HepG2 (cell line): Measurements from ENCODE around the gene CCDC154. TPM values are rescaled to one million over a fixed set of nuclear protein-coding genes. Genes with fewer than 3 reads are reported as not detected.

Experiments used
- ATAC-seq: fragments of 200-7000 bp; cut with Tn5 transposase; 3 replicates; pipeline ENCODE4 v1.9.1; 2020; ENCODE audit warnings: mild to moderate bottlenecking, moderate library complexity
- BruUV-seq: library from RNA; stranded (reverse); fragments of 400-500 nt; replicated peaks from 2 replicates; lab custom pipeline; 2021; lab: Mats Ljungman, UMichigan
- CTCF ChIA-PET: fragments of 300-600 bp; formaldehyde crosslinking; extraction: SDS; loops from one replicate; lab custom pipeline; 2021; ENCODE audit warnings: low total read pairs, inconsistent platforms, low intra/inter-chr PET ratio; lab: Yijun Ruan, JAX
- POLR2A ChIA-PET: fragments of 350-600 bp; sonication (Branson Sonifier 250); formaldehyde crosslinking; loops from one replicate; lab custom pipeline; 2020; ENCODE audit warnings: antibody characterized with exemption, inconsistent platforms; lab: Yijun Ruan, JAX
- DNase-seq: peaks from one replicate; pipeline ENCODE4 v3.0.0-alpha.2; 2015; ENCODE audit warnings: low spot score
- FAIRE-seq: peaks from 3 replicates; lab custom pipeline; 2011; peaks lifted over from hg19 to GRCh38; lab: Jason Lieb, UNC
- H2AFZ ChIP-seq: one replicate; pipeline ENCODE4 v1.6.1; 2011; ENCODE audit warnings: low read length, inconsistent platforms
- H3K27ac ChIP-seq: fragments of 300-600 bp; 3 replicates; pipeline ENCODE4 v1.8.0; 2011; ENCODE audit warnings: mixed run types, mild to moderate bottlenecking, mixed read lengths, low read length, inconsistent platforms; ENCODE audit not compliant: insufficient read depth; ENCODE audit errors: extremely low read length
- H3K27me3 ChIP-seq, 2 experiments: fragments of 200-600 bp in 1 of 2; 2 replicates in 1 of 2; 3 replicates in 1 of 2; pipeline versions ENCODE4 v1.6.0 to v1.8.0; 2011; ENCODE audit warnings: low read length in 2 of 2, mild to moderate bottlenecking in 2 of 2, moderate library complexity in 2 of 2, inconsistent platforms in 1 of 2; ENCODE audit not compliant: insufficient read depth in 2 of 2, control insufficient read depth in 1 of 2
- H3K36me3 ChIP-seq, 2 experiments: fragments of 200-600 bp in 1 of 2; replicated peaks in 1 of 2; 2 replicates in 1 of 2; 3 replicates in 1 of 2; pipeline versions ENCODE4 v1.5.1 to v1.8.0; 2011; ENCODE audit warnings: low read length in 2 of 2, inconsistent platforms in 1 of 2; ENCODE audit not compliant: insufficient read depth in 2 of 2, control insufficient read depth in 1 of 2
- H3K4me1 ChIP-seq: 2 replicates; pipeline ENCODE4 v1.5.1; 2012; ENCODE audit warnings: low read length, inconsistent platforms; ENCODE audit not compliant: insufficient read depth
- H3K4me2 ChIP-seq: 2 replicates; pipeline ENCODE4 v1.6.0; 2011; ENCODE audit warnings: low read depth, low read length, inconsistent platforms
- H3K4me3 ChIP-seq, 3 experiments: fragments of 200-600 bp in 1 of 3; sonication (generic), shearing (Covaris generic) in 1 of 3; replicated peaks in 1 of 3; 2 replicates each; pipeline ENCODE4 v1.5.1; 2011 to 2016; ENCODE audit warnings: low read length in 3 of 3, inconsistent platforms in 2 of 3, low read depth in 2 of 3, mild to moderate bottlenecking in 2 of 3, control low read depth in 1 of 3, mixed read lengths in 1 of 3; ENCODE audit not compliant: insufficient read depth in 1 of 3
- H3K79me2 ChIP-seq: one replicate; pipeline ENCODE4 v1.6.1; 2011; ENCODE audit warnings: low read length, inconsistent platforms; ENCODE audit not compliant: insufficient read depth
- H3K9ac ChIP-seq: 2 replicates; pipeline ENCODE4 v1.6.0; 2011; ENCODE audit warnings: mild to moderate bottlenecking, low read depth, low read length, inconsistent platforms; ENCODE audit not compliant: insufficient read depth
- H3K9me3 ChIP-seq: 2 replicates; pipeline ENCODE4 v1.5.1; 2012; ENCODE audit warnings: mild to moderate bottlenecking, low read length
- H4K20me1 ChIP-seq: 2 replicates; pipeline ENCODE4 v1.6.0; 2011; ENCODE audit warnings: inconsistent platforms, mild to moderate bottlenecking, low read length, moderate library complexity; ENCODE audit not compliant: insufficient read depth
- AGO2 ChIP-seq: fragments of 200-400 bp; formaldehyde crosslinking; optimal IDR thresholded peaks from 2 replicates; pipeline ENCODE3; 2017; ENCODE audit warnings: mild to moderate bottlenecking, low read depth, low read length, moderate library complexity
- SMAD1 ChIP-seq: sonication (generic); formaldehyde crosslinking; IDR thresholded peaks from 2 replicates; pipeline ENCODE4 v1.4.0; 2020; ENCODE audit warnings: missing genetic modification reagents, low read depth, mild to moderate bottlenecking, borderline replicate concordance
- TEAD3 ChIP-seq: optimal IDR thresholded peaks from 2 replicates; pipeline ENCODE3; 2016; ENCODE audit warnings: borderline replicate concordance
- ZC3H13 ChIP-seq: sonication (generic); formaldehyde crosslinking; IDR thresholded peaks from 2 replicates; pipeline ENCODE4 v1.8.1; 2023; ENCODE audit warnings: mild to moderate bottlenecking, missing genetic modification reagents, moderate library complexity
- ZNF354B ChIP-seq: sonication (generic); formaldehyde crosslinking; IDR thresholded peaks from 2 replicates; pipeline ENCODE4 v1.8.0; 2022; ENCODE audit warnings: mild to moderate bottlenecking, missing genetic modification reagents
- ZNF83 ChIP-seq: sonication (generic); formaldehyde crosslinking; IDR thresholded peaks from 2 replicates; pipeline ENCODE4 v1.4.0; 2020; ENCODE audit warnings: missing genetic modification reagents, mild to moderate bottlenecking, borderline replicate concordance
- WGBS: methylation state at CpG from one replicate; pipeline ENCODE4 v1.1.6; 2017; ENCODE audit warnings: low lambda C conversion rate; 5-methylcytosine and 5-hydroxymethylcytosine counted together
- in situ Hi-C: cut with HindIII; loops from 2 replicates; pipeline ENCODE4 v1.10.0; 2017; ENCODE audit warnings: low pct_unique_long_range_greater_than_20kb; ENCODE audit not compliant: extremely low pct_ligation_motif_present
- intact Hi-C: fragments of 100-400 bp; cut with micrococcal nuclease; formaldehyde crosslinking; loops from one replicate; pipeline ENCODE4 v1.10.0; 2022; ENCODE audit not compliant: unreplicated experiment
- polyA plus RNA-seq, 8 experiments: library from polyadenylated mRNA; depleted of rRNA in 3 of 8; stranded (reverse) in 7 of 8; unstranded in 1 of 8; fragments of >200 nt; fragmentation: Illumina TruSeq in 4 of 8; extraction: Trizol in 4 of 8; gene quantifications; 2 replicates each; pipeline versions ENCODE4 v1.2.1 to v1.2.3, GENCODE V29; 2011 to 2016; ENCODE audit warnings: low read depth in 4 of 8, missing spikeins in 1 of 8, mixed read lengths in 1 of 8; ENCODE audit not compliant: insufficient read depth in 1 of 8
- total RNA-seq, 5 experiments: library from RNA; depleted of rRNA; stranded (reverse); fragments of >200 nt; fragmentation: Illumina TruSeq; extraction: Trizol; gene quantifications; 2 replicates each; pipeline ENCODE4 v1.2.3, GENCODE V29; 2016; ENCODE audit warnings: low read depth in 1 of 5

CCDC154 gene
- total and polyA plus RNA-seq, 2 of the 13 experiments (the other 11 are each of a cell fraction or from before 2014, with no cell fraction given) = 0.92 to 1.5 TPM

DNA sequence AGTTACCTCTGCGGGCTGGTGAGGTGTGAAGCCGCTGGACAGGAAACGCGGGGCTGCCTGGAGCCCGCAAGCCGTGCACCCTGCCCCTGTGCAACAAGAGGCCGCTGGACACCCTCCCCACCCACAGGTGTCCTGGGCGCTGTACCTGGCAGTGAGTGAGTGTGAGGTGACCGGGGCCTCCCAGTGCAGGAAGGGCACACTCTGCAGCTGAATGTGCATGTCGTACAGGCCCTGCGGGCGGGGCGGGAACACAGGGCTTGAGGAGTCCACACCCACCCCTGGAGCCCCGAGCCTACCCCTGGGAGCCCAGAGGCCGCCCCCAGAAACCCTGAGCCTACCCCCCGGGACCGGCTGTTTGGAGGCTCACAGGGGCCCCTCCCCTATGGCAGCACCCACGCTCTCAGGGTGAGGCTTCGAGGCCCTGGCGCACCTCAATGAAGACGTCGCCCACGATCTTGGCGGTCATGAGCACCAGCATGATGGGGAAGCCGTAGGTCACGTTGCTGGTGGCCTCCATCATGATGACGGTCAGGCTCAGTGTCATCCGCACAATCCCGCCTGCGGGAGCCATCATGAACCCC, 4.3 kb upstream of the CCDC154 start (continued):
- no peak for TF ChIP-seq SMAD1
- no peak for TF ChIP-seq ZNF354B (CRISPR knock-in tag)
- no peak for TF ChIP-seq ZC3H13

DNA sequence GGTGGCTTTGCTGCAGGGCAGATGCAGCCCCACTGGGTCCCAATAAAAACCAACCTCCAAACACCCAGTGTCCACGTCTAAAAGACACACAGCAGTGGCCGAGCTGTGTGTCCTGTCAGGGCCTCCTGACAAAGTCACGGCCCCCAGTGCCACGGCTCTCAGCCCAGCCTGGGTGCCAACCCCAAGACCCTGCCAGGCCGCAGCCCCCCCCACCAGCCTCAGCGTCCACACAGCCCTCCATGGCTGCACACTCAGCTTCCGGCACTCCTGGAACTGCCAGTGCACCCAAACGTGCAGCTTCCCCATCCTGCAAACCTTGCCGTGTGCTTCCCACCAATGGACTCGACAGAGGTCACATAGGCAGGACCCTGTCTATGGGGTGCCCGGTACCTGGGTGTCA, 3.6 kb upstream of the CCDC154 start:
- intact Hi-C loops = no loop called here
- DNase-seq (no peak), FAIRE-seq (no peak)

DNA sequence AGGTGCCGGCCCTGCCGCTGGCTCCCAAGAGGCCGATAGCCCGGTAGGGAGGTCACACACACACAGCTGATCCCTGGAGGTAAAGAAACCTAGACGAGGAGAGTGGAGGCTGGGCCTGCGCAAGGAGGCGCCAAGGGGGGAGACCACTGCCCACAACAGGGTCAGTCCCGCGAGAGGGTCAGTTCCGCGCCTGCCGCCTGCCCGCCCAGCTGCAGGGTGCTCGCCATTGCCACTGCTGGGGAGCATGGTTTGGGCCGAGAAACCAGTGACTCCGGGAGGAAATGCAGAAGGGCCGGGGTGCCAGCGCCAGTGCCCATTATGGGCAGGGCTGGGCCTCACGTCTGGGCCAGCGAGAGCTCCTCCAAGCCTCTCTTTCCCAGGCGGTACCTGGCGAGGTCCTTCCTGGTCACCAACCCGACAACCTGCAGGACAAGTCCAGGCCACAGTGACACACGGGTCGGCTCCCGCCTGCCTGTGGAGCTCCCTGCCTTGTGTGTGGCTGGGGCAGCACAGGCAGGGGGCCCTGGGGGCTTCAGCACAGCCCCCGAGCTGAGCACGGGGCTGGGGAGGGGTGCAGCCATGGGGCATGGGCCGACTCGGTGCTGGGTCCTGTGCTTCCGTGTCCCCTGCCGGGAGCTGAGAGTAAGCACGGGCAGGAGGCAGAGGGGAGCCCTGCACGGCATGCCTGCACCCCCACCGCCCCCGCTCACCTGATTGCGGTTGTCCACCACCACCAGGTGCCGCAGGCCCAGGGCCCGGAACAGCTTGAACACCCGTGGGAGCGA, 2.1 kb upstream of the CCDC154 start:
- POLR2A ChIA-PET = no interaction called here
- BruUV-seq = no TSS peak

More for the DNA sequence above, 3.6 kb upstream of the CCDC154 start:
- no peak for ATAC-seq
- POLR2A ChIA-PET = no interaction called here
- H3K27me3 ChIP-seq = no peaks in the 10 kb centered on the region; a peak in 1 of 5 replicates
- H3K4me1 ChIP-seq = no peaks in the 10 kb centered on the region
- no peak overlapping the region for H3K4me3 ChIP-seq
- in situ Hi-C loops = no loop called here
- no peak overlapping the region for H3K4me2 ChIP-seq
- no TSS peak for BruUV-seq
- H3K79me2 ChIP-seq = no peaks in the 10 kb centered on the region
- no peak overlapping the region for H2AFZ ChIP-seq
- H3K27ac ChIP-seq = no peak overlapping the region
- H3K9ac ChIP-seq = no peak overlapping the region
- H4K20me1 ChIP-seq = no peaks in the 10 kb centered on the region
- H3K36me3 ChIP-seq = peaks cover 4% of the 10 kb centered on the region in 2 experiments; a peak in 2 of 5 replicates
- CTCF ChIA-PET = no interaction called here
- 94% methylated on average over 6 of the region's 11 CpGs for WGBS
- no peaks in the 10 kb centered on the region for H3K9me3 ChIP-seq
- TF ChIP-seq AGO2 = peak; percentile 8
- no peak for TF ChIP-seq ZNF83 (CRISPR knock-in tag)

More for the DNA sequence above, 2.1 kb upstream of the CCDC154 start:
- no peak for ATAC-seq
- H3K9me3 ChIP-seq = no peaks in the 10 kb centered on the region
- H3K36me3 ChIP-seq = peaks cover 2 to 4% of the 10 kb centered on the region in 2 experiments; a peak in 2 of 5 replicates
- H3K27me3 ChIP-seq = peaks cover 0 to 1% of the 10 kb centered on the region in 2 experiments; a peak in 3 of 5 replicates
- no peak overlapping the region for H3K4me3 ChIP-seq
- no peaks in the 10 kb centered on the region for H4K20me1 ChIP-seq
- H3K4me2 ChIP-seq = no peak overlapping the region
- FAIRE-seq = no peak
- H3K9ac ChIP-seq = no peak overlapping the region
- peaks cover 7% of the 10 kb centered on the region for H3K4me1 ChIP-seq
- no peaks in the 10 kb centered on the region for H3K79me2 ChIP-seq
- CTCF ChIA-PET = no interaction called here
- no peak overlapping the region for H2AFZ ChIP-seq
- H3K27ac ChIP-seq = no peak overlapping the region
- over 99% methylated on average over 15 of the region's 41 CpGs for WGBS
- in situ Hi-C loops = no loop called here
- DNase-seq = no peak
- peak; percentile 13 for TF ChIP-seq AGO2
- TF ChIP-seq TEAD3 (CRISPR knock-in tag) = no peak
- intact Hi-C loops = no loop called here
